Hypothalamus (tissue), 51 donors: ENCODE results near the gene NCEH1.
"Not testable (repeated sequence)": the region's sequence is repeated elsewhere in the genome, so short reads cannot be mapped to it uniquely, and the experiment has no call there.

Experiments used
- DNase-seq, 51 donors: peaks; one replicate each; lab custom pipeline; 2025; lab: John Stamatoyannopoulos, UW

The NCEH1 gene, protein sequence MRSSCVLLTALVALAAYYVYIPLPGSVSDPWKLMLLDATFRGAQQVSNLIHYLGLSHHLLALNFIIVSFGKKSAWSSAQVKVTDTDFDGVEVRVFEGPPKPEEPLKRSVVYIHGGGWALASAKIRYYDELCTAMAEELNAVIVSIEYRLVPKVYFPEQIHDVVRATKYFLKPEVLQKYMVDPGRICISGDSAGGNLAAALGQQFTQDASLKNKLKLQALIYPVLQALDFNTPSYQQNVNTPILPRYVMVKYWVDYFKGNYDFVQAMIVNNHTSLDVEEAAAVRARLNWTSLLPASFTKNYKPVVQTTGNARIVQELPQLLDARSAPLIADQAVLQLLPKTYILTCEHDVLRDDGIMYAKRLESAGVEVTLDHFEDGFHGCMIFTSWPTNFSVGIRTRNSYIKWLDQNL

DNA sequence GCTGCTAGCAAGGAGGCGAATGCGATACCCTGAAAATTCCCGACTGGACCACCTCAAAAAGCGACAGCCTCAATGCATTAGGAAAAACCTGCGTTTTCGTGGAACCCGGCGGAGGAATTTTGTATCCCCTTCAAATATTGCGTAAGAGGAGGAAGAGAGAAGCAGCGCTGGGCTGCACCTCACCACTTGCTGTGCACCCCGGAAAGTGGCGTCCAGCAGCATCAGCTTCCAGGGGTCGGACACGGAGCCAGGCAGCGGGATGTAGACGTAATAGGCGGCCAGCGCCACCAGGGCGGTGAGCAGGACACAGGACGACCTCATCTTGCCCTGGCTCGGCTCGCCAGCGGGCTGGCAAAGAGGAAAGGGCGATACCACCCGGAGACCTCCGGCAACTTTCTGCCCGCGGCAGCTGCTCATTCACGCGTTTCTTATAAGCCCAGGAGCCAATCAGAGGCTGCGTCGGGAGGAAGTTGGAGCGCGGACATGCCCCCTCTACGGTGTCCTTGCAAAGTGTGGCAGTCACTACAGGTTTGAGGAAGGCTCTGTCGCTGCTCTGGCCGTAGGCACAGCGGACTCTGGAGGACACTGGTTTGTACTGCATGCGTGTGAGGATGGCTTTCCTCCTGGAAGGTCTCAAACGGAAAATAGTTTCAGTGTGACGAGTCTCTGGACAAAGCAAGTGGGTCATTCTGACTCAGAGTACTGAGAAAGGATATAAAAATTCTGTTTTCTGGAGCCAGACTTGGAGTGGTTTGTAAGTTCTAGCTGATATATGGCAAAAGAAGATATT, at the start of gene NCEH1:
NCEH1 (minus strand) TSS at position 404 of the 790 bp plus-strand sequence; CDS start at position 321, 83 bp downstream.
- DNase-seq: peak; percentile 14 to 94 (median 77)

GRCh38 chr3:172760416-172760815, 49.5 kb upstream of the NCEH1 start:
- not testable (repeated sequence) for DNase-seq

DNA sequence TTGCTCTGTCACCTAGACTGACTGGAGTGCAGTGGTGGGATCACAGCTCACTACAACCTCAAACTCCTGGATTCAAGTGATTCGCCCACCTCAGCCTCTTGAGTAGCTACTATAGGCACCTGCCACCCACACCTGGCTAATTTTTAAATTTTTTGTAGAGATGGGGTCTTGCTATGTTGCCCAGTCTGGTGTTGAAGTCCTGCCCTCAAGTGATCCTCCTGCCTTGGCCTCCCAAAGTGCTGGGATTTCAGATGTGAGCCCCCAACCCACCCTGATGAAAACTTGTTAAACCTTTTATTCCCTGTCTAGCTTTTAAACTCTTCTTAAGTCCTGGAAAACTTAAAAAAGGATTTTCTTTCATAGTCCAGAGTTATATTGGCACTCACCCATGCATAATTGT, 42.3 kb upstream of the NCEH1 start:
- DNase-seq: no peak

GRCh38 chr3:172752651-172753050, 41.8 kb upstream of the NCEH1 start:
- DNase-seq: no peak

DNA sequence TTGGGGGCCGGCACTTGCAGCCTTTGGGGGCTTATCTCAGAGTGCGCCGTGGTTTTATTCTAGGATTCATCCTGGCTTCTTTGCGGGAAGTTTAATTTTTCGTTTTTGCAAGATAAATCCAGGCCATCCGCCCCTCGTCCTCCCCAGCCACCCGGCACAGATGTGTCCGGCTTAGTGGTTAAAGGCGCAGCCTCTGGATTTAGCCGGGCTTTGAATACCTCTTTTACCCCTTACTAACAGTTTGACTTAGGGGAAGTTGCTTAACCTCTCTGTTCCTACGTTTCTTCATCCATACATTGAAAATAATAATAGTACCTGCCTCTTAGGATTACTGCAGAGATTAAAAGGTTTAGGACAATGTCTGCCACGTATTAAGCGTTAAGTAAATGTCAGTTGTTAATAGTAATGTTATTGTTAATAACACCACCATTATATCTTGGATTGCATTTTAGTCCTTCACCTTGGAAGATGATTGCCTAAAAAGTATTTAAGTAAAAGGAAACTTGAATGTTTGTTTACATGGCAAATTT, 40.4 kb upstream of the NCEH1 start:
- peak in 2 of 51 donors; percentile 23 to 42 for DNase-seq

DNA sequence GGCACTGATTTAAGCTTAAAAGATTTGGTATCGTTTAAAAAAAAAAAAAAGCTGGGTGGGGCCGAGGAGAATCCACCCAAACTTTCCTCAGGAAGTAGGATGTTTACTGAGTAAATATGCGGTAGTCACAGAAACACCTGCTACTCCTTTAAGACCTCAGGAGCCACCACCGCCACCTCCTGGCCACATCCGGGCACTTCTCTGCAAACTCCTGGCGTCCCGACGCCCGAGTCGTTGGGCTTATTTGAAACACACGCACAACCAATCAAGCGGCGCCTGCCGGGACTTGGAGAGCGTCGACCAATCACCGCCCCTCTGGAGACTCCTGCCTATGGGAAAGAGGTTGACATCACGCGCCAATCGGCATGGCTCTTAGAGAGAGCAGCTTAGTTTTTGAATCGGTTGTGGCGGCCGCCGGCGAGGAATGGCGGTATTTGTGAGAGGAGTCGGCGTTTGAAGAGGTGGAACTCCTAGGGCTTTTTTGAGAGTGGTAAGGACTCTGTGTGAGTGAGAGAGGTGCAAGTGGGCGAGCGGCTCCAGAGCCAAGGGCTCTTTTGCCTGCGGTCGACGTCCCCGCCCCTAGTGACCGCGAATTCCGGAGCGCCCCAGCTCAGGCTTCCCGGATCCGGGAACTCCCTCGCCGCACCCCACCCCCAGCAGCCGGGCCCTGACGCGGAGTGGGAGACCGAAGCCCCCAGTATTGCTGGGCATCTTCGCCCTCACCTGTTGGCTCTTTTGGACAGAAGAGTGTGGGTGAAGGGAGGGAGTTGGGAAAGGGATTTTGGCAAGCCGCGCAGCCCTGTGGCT, 39.7 kb upstream of the NCEH1 start, which contains the start of gene ECT2:
ECT2 (plus strand) TSS at position 359 of the 807 bp plus-strand sequence. CDS start 3,805 bp downstream, outside the sequence.
- DNase-seq: peak; percentile 65 to 99 (median 97)

- DNase-seq: peak in 2 of 51 donors; percentile 11 to 31
Measured at GRCh38 chr3:172750069-172750367, 39.2 kb upstream of the NCEH1 start.

GRCh38 chr3:172749230-172749965, 38.5 kb upstream of the NCEH1 start:
- DNase-seq: peak in 1 of 51 donors; percentile 28

GRCh38 chr3:172746475-172746874, 35.6 kb upstream of the NCEH1 start:
- no peak for DNase-seq

DNA sequence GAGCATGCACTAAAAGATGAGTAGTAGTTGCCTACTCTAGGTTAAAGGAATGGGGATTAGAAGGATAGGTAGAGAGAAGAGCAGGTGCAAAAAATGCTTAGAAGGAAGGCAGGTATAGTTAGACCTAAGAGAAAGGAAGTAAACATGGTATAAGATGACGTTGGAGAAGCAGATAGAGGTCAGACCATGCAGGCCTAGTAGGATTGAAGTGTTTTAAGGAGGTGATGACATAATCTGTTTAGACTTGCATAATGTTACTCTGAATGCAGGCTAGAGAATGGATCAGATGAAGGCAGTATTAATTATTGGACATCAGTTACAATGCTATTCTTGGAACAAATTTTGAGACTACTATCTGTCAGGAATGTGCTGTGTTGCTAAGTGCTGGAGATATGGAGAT, 28.6 kb upstream of the NCEH1 start:
- no peak for DNase-seq

DNA sequence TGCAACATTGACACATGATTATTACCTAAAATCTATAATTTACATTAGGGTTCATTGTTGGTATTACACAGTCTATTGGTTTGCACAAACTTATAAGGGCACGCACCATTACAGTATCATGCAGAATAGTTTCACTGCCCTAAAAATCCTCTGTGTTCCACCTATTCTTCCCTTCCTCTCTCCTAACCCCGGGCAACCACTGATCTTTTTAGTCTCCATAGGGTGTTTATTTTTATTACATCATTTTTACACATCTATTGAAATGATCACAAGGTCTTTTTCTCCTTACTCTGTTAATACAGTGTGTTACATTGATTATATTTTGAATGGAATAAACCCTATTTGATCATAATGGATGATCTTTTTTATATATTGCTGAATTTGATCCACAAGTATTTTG, 24.1 kb upstream of the NCEH1 start:
- DNase-seq: no peak

GRCh38 chr3:172726380-172726779, 15.5 kb upstream of the NCEH1 start:
- no peak for DNase-seq

- not testable (repeated sequence) for DNase-seq
Measured at GRCh38 chr3:172722536-172723040, 11.7 kb upstream of the NCEH1 start.

GRCh38 chr3:172717493-172718088, 6.7 kb upstream of the NCEH1 start:
- DNase-seq: no peak

- DNase-seq: peak in 13 of 51 donors; percentile 2 to 11 (median 3)
Measured at GRCh38 chr3:172716476-172716875, 5.6 kb upstream of the NCEH1 start.

DNA sequence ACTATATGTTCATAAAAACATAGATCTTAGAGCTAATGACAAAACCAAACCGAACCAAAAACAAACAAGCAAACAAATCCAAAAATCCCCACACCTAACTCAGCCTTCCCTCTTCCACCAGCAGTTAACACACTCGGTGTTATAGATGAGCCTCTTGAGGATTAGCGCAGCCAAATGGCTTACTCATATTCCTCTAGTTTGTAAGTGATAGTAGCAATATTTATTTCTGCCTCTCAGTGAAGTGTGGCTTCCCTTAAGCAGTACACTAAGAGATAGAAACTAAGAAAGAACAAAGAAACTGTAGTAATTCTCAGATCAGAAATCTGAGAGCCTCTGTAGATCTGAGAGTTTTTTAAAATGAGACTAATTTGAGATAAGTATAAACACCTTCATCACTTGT, 2.4 kb upstream of the NCEH1 start:
- no peak for DNase-seq

GRCh38 chr3:172711454-172711795, 558 bp upstream of the NCEH1 start:
- DNase-seq: peak in 1 of 51 donors; percentile 21

DNA sequence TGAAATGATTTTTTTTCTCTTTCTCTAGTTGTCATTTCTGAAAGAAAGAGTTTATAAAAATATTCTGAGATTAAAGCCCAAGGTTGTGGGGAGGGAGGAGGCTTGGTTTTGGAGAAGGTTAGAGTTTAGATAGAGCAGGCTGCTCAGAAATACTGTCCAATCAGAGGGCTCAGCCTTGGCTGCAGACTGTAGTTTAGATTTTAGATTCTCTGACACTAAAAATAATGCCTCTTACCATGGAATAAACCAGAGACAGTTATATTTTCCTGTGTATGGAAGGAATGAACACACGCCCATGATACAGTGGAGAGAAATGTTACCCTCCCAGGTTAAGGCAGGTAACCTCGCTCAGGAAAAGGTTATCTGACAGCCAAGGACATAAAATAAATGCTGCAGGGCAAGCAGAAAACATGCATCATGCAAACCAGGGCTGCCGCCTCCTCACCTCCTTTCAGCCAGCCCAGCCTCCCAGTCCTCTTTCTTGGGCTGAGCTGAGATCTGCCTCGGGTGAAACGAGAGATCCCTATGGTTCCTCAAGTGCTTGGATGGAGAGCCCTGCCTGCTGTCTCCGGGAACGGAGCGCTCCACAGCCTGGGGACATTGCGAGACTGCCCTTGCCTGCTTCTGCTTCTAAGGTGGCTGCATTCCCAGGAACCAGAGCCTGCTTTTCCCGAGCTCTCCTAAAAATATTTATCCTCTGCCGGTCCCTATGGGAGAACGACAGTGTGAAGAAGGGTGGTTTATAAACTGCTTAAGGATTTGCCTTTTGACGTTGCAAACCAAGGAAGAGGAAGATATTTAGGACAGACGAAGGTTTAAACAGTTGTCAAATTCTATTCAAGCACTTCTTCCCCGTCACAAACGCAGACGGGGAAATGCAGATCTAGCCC, 848 bp downstream of the NCEH1 start:
- peak in 31 of 51 donors; percentile 3 to 58 (median 18) for DNase-seq
